Measurements from ENCODE around the gene TM4SF1. TPM values are rescaled to one million over a fixed set of nuclear protein-coding genes. Genes with fewer than 3 reads are reported as not detected.

The TM4SF1 gene
- total and polyA plus RNA-seq, 2 donors (not counting 3 experiments of a cell fraction or from before 2014, with no cell fraction given), result 559 to 1,407 TPM

GRCh38 chr3:149375501-149376196 is 1.8 kb downstream of the TM4SF1 start:
- TF ChIP-seq POLR2AphosphoS5 (IDR thresholded peaks at IDR 0.05; ENCODE audit: insufficient read depth, low read depth, low read length) (peak; percentile 48), MAX (IDR thresholded peaks at IDR 0.05; ENCODE audit: insufficient read depth, insufficient read length) (no peak), CTCF (IDR thresholded peaks at IDR 0.05; ENCODE audit: extremely low read depth in 1 of 2, insufficient read depth in 1 of 2, low read depth in 1 of 2, low read length in 2 of 2) (peak in 1 of 2 donors; percentile 14), POLR2A (IDR thresholded peaks at IDR 0.05; ENCODE audit: low read depth, low read length) (peak; percentile 74), EZH2 (IDR thresholded peaks at IDR 0.05; ENCODE audit: borderline replicate concordance, low read depth, low read length, severe bottlenecking) (no peak)
- DNase-seq (ENCODE audit: low read depth, low spot score) (peak; percentile 72), FAIRE-seq (peak; percentile 24)
- Histone ChIP-seq H3K27me3 (ENCODE audit: control insufficient read depth in 2 of 2, insufficient read depth in 2 of 2, low read length in 2 of 2) (no peaks in the 10 kb centered on the region), H2AFZ (ENCODE audit: low read depth, low read length) (no peak overlapping the region), H3K27ac (ENCODE audit: insufficient read depth, low read depth, low read length) (peak overlapping the region; percentile 90), H3K9me1 (replicated peaks; ENCODE audit: control insufficient read depth, extremely low read depth, insufficient read depth, low read length) (no peaks in the 10 kb centered on the region), H3K4me2 (ENCODE audit: insufficient read depth, low read length) (peak overlapping the region; percentile 94), H3K9ac (replicated peaks; ENCODE audit: extremely low read depth, insufficient read depth, low read length) (peak overlapping the region; percentile 97), H3K9me3 (replicated peaks; ENCODE audit: control insufficient read depth, insufficient read depth, low read length) (no peaks in the 10 kb centered on the region), H3K36me3 (ENCODE audit: control insufficient read depth in 2 of 2, extremely low read depth in 1 of 2, insufficient read depth in 2 of 2, low read length in 2 of 2) (peaks cover 10 to 23% of the 10 kb centered on the region in 2 experiments), H3K79me2 (ENCODE audit: control insufficient read depth, insufficient read depth, low read length) (peaks cover 50% of the 10 kb centered on the region), H3K4me3 (replicated peaks in 1 of 3; ENCODE audit: insufficient read depth in 1 of 3, low read depth in 1 of 3, low read length in 3 of 3) (peak overlapping the region; percentile 81 to 98 (median 93)), H3K4me1 (ENCODE audit: control insufficient read depth, extremely low read depth, insufficient read depth, low read length) (peaks cover 60% of the 10 kb centered on the region), H4K20me1 (replicated peaks; ENCODE audit: control insufficient read depth, extremely low read depth, insufficient read depth, low read length) (no peaks in the 10 kb centered on the region)
- dilution Hi-C loops (cut with MboI; ENCODE audit: extremely low pct_ligation_motif_present, low sequenced_read_pairs), result no loop called here
- POLR2A ChIA-PET, result interaction anchor here (0.7 to 6.6 kb wide), 2 partner anchors 26 to 104 kb away, joined by 3 to 41 read pairs; no protein-coding TSS in a partner anchor
- CTCF ChIA-PET, result interaction anchor here (0.7 to 9.7 kb wide), 9 partner anchors 20 to 420 kb away, joined by 3 to 125 read pairs (median 5); no protein-coding TSS in a partner anchor
- TSS peak; percentile 34 for BruUV-seq (replicated peaks)
- intact Hi-C loops (cut with micrococcal nuclease), result loop anchor here (2.0 to 10.0 kb wide), 3 partner anchors 17 to 421 kb away; no protein-coding TSS in a partner anchor

Data from endothelial cell of umbilical vein (primary cell).